ENCODE results near the gene CMIP.

DNA sequence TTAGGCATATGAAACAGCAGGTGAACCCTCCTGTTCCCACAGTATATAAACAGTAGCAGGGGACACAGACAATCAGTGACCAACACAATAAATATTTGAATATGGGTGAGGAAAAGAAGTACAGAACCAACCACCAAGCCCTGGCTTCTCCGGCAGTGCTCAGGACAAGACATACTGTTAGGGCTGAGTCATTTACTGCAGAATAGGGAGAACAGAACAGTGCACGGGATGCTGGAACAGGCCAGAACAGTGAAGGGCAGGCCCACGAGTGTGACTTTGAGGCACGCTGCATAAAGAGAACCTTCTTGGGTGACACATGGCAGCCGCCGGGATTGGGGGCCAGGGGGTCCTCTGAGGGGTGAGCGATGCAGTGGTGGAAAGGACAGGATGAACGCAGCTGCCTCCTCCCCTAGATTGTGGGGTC, 160.4 kb downstream of the CMIP start:
- no peak for TF ChIP-seq EZH2phosphoT487 (IDR thresholded peaks at IDR 0.05; ENCODE audit: borderline replicate concordance, low read depth)
- no peak for TF ChIP-seq RAD21 (IDR thresholded peaks at IDR 0.05; ENCODE audit: low read length)
- TF ChIP-seq, protein P1, sequence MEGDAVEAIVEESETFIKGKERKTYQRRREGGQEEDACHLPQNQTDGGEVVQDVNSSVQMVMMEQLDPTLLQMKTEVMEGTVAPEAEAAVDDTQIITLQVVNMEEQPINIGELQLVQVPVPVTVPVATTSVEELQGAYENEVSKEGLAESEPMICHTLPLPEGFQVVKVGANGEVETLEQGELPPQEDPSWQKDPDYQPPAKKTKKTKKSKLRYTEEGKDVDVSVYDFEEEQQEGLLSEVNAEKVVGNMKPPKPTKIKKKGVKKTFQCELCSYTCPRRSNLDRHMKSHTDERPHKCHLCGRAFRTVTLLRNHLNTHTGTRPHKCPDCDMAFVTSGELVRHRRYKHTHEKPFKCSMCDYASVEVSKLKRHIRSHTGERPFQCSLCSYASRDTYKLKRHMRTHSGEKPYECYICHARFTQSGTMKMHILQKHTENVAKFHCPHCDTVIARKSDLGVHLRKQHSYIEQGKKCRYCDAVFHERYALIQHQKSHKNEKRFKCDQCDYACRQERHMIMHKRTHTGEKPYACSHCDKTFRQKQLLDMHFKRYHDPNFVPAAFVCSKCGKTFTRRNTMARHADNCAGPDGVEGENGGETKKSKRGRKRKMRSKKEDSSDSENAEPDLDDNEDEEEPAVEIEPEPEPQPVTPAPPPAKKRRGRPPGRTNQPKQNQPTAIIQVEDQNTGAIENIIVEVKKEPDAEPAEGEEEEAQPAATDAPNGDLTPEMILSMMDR (IDR thresholded peaks at IDR 0.05) = no peak
- TF ChIP-seq TCF12 (IDR thresholded peaks at IDR 0.05) = no peak
- no peak for TF ChIP-seq FOXJ3 (CRISPR knock-in tag; IDR thresholded peaks at IDR 0.05)
- no peak for TF ChIP-seq NRF1 (IDR thresholded peaks at IDR 0.05; ENCODE audit: low read depth, low read length)
- no peak for TF ChIP-seq POLR2AphosphoS5 (IDR thresholded peaks at IDR 0.05; ENCODE audit: low read depth, low read length)
- TF ChIP-seq, protein P2, sequence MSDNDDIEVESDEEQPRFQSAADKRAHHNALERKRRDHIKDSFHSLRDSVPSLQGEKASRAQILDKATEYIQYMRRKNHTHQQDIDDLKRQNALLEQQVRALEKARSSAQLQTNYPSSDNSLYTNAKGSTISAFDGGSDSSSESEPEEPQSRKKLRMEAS (IDR thresholded peaks at IDR 0.05; ENCODE audit: low read depth) = no peak
- no peak for TF ChIP-seq GABPA (IDR thresholded peaks at IDR 0.05; ENCODE audit: low read depth)
- TF ChIP-seq, protein P3, sequence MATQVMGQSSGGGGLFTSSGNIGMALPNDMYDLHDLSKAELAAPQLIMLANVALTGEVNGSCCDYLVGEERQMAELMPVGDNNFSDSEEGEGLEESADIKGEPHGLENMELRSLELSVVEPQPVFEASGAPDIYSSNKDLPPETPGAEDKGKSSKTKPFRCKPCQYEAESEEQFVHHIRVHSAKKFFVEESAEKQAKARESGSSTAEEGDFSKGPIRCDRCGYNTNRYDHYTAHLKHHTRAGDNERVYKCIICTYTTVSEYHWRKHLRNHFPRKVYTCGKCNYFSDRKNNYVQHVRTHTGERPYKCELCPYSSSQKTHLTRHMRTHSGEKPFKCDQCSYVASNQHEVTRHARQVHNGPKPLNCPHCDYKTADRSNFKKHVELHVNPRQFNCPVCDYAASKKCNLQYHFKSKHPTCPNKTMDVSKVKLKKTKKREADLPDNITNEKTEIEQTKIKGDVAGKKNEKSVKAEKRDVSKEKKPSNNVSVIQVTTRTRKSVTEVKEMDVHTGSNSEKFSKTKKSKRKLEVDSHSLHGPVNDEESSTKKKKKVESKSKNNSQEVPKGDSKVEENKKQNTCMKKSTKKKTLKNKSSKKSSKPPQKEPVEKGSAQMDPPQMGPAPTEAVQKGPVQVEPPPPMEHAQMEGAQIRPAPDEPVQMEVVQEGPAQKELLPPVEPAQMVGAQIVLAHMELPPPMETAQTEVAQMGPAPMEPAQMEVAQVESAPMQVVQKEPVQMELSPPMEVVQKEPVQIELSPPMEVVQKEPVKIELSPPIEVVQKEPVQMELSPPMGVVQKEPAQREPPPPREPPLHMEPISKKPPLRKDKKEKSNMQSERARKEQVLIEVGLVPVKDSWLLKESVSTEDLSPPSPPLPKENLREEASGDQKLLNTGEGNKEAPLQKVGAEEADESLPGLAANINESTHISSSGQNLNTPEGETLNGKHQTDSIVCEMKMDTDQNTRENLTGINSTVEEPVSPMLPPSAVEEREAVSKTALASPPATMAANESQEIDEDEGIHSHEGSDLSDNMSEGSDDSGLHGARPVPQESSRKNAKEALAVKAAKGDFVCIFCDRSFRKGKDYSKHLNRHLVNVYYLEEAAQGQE (IDR thresholded peaks at IDR 0.05; ENCODE audit: low read depth, low read length) = no peak

All from SK-N-SH (cell line).